ENCODE data around the gene ACBD6.
"Not testable (repeated sequence)": the region's sequence is repeated elsewhere in the genome, so short reads cannot be mapped to it uniquely, and the experiment has no call there.

Gene ACBD6, protein sequence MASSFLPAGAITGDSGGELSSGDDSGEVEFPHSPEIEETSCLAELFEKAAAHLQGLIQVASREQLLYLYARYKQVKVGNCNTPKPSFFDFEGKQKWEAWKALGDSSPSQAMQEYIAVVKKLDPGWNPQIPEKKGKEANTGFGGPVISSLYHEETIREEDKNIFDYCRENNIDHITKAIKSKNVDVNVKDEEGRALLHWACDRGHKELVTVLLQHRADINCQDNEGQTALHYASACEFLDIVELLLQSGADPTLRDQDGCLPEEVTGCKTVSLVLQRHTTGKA

DNA sequence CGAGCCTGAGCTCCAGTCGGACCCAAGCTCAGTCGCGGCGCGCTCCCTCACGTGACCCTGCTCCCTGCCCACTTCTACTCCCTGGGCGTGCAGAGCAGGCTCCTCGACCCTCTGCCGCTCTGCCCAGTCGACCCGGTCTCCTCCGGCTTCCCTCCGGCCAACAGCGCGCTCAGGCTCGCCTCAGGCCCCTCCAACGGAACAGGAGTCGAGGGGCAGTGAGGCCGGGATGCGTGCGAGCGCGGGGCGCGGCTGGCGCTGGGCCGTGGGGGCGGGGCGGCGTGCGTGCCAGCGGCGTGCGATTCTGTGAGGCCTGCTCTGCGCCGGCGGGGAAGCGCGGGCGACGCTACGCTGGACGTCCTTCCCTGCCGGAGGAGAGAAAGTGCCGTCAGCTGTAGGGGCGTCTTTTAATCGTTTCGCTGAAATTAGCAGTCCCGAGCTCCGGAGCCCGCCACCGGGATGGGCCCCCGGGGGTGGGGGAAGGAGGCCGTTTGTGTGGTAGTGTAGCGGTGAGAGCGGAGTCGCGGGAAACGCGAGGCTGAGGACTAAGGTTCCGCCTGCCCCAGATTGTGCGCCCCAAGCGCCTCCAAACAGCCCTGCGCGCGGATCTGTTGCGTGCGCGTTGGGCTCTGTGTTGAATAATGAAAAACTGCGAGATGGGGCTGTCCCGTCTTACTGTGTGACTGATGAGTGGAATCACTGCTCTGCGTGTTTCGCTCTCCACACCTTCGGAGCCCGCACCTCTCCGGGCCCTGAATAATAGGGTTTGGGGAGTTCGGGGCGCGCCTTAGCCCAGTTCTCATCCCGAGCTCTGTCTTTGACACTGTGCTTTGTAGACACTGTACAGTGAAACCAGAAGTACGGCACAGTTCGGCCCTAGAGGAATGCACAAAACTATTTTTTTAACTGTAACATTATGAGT lies at the start of gene ACBD6:
ACBD6 (minus strand) TSS at position 217 of the 919 bp plus-strand sequence. CDS start 311 bp downstream, outside the sequence.
- peak; percentile 95 for ATAC-seq

DNA sequence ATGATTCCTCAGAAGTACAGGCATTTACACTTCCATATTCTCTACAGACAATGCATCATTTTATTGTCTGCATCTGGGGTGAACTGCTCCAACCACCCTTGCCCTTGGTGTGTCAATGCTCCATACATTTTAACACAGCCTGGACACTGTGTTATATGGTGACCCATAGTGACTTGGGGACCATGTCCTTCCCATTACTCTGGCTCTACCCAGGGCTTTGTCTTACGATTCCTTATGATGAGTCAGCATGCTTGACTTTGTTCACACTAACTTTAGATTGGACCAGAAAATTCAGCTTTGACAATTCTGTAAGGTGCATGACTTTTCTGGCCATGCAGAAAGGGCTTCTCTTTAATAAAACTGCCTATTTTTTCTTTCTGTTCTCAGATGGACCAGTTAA lies 49.6 kb upstream of the ACBD6 start:
- no peak for ATAC-seq

DNA sequence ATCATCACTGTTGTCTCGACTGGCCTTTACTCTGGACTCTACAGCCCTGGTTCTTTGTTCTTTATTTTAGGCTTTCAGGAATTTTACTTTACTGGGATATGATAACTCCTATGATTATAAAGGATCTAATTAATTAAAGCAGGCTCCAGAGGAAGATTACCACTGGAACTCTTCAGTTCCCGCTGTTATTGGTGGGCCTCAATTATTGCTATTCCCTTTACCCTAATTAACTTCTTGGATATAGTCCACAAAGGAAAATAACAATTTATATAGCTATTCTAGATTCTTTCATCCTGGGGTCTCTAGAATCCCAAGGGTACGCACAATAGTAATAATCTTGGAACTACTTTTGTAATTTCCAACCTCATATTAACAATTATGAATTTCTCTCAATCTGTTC lies 47.9 kb upstream of the ACBD6 start:
- ATAC-seq = no peak

DNA sequence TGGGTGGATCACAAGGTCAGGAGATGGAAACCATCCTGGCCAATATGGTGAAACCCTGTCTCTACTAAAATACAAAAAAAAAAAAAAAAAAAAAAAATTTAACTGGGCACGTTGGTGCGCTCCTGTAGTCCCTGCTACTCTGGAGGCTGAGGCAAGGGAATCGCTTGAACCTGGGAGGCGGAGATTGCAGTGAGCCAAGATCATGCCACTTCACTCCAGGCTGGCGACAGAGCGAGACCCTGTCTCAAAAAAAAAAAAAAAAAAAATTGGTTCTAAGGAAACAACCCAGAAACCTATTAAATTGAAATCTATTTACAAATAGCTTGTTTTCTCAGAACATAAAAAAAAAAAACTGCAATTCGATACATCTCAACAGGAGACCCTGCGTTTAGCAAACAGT lies 47.4 kb upstream of the ACBD6 start:
- ATAC-seq = not testable (repeated sequence)

- ATAC-seq = no peak
Observed at GRCh38 chr1:180548686-180549317, 46.4 kb upstream of the ACBD6 start.

DNA sequence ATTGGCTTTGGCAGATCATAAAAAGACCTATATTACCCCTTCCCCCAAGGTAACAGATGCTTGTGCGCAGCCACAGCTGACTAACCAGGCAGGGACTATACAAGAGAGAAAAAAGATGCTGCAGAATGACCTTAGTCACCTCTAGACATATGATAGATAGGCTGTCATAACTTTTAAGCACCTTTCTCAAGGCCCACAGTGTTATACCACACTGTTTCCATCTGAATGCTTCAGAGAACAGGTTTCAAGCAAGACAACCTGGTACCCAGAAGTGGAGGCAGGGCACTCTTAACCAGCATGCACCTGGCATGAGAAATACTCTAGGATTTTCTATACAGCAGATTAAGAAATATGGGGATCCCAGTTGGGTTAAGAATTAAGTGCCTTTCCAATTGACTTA lies 43.6 kb upstream of the ACBD6 start:
- no peak for ATAC-seq

DNA sequence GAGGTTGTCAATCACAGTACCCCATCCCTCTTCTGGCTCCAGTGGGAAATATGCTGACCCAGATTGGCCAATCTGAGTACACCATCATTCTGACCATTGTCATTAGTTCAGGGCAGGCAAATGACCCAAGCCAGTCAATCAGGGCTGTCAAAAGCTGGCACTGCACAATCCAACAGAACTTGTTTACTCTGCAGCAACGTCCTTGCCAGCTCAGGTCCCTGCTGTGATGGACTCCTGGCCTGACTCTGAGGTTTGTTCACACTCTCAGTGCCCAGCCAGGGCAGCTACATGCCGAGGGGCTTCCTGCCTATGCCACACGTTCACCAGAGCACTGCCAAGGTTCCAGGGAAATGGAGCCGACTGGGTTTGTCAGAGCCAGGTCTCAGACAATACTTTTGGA lies 41.7 kb upstream of the ACBD6 start:
- no peak for ATAC-seq

- ATAC-seq = no peak
Observed at GRCh38 chr1:180542838-180543145, 40.4 kb upstream of the ACBD6 start.

- ATAC-seq = no peak
Observed at GRCh38 chr1:180542113-180542837, 39.9 kb upstream of the ACBD6 start.

GRCh38 chr1:180540697-180541594 lies 38.6 kb upstream of the ACBD6 start:
- ATAC-seq = no peak

- no peak for ATAC-seq
Observed at GRCh38 chr1:180539136-180539535, 36.8 kb upstream of the ACBD6 start.

DNA sequence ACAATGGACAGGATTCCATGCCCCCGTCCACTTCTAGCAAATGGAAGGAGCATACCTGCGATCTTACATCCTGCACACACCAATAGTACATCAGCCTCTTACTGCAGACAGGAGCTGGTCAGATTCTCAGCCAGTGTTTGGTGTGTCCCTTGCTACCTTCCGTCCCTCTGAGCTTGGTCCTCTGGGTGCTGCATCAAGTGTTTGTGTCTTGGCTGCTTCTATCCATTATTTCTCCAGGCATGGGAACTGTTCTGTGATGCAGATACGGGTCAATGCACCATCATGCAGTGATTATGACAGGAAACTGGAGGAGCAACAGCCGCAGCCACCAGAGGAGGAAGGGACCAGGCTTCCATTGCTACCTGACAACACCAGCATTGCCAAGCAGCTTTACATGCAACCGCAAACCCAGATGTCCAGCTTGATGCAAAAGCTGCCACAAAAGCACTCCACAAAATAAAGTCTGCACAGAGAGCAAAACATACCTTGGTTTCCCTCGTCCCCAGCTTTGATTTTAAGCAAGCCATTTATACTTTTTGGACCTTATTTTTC lies 34.5 kb upstream of the ACBD6 start:
- no peak for ATAC-seq

DNA sequence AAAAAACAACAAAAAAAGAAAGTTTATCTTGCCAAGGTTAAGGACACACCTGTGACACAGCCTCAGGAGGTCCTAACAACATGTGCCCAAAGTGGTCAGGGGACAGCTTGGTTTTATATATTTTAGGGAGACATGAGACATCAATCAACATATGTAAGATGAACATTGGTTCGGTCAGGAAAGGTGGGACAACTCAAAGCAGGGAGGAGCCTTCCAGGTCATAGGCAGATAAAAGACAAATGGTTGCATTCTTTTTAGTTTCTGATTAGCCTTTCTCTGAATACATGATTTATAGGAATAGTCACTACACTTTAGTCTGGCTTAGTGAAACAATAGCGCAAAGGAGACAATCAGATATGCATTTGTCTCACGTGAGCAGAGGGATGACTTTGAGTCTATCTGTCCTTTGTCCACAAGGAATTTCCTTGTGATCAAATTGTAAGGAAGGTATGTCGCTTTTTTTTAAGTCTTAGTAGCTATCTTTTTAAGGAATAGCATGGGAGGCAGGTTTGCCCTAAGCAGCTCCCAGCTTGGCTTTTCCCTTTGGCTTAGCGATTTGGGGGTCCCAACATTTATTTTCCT lies 33.1 kb upstream of the ACBD6 start:
- ATAC-seq = no peak

DNA sequence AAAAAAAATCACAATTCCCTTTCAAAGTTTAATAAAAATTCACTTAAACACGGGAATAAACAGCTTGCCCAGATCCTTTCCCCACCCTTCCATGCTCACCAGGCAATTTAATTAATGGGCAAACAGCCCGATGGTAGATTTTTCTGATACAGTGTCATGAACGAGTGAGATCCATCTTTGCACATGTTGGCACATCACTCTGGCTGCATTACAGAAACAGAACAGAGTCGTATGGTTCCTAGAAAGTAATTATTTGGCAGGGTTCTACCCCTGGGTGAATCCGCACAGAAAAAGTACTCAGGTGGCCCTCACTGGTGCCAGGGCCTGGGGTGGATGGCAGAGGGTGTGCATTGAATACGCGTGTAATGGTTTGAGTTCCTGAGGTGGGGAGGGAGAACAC lies 31.8 kb upstream of the ACBD6 start:
- ATAC-seq = no peak

DNA sequence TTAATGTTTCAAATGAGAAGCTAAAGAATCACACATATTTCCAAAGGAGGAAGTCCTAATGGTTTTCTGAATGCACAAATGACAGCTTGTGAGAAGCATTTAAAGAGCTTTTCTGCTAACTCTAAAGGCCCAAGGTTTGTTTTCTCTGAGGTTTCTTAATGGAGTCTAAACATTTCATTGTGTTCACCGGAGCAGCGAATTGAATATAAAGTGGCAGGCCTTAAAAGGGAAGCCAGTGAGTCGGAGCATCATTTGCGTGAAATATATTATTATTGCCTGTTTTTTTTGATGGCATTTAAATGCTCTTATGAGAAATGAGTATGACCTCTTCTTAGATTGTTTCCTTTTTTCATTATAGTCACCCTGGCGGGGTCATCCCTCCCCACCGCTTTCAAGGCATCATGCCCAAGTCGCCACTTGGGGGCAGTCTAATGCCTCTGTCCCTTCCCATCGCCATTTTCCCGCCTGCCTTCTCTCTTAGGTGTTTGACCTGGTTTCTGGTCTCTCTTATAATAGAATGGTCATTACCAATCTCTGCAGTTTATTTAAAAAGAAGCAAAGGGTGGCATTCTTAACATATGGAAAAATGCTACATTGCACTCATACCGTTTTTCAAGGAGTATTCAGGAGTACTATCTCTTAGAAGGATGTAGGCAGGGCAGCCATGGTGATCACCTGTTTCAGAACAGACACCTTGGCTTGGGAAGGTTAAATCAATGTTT lies 31.1 kb upstream of the ACBD6 start:
- ATAC-seq = peak; percentile 38 to 65

- ATAC-seq = no peak
Observed at GRCh38 chr1:180532854-180533253, 30.5 kb upstream of the ACBD6 start.

GRCh38 chr1:180530501-180530900 lies 28.1 kb upstream of the ACBD6 start:
- no peak for ATAC-seq

DNA sequence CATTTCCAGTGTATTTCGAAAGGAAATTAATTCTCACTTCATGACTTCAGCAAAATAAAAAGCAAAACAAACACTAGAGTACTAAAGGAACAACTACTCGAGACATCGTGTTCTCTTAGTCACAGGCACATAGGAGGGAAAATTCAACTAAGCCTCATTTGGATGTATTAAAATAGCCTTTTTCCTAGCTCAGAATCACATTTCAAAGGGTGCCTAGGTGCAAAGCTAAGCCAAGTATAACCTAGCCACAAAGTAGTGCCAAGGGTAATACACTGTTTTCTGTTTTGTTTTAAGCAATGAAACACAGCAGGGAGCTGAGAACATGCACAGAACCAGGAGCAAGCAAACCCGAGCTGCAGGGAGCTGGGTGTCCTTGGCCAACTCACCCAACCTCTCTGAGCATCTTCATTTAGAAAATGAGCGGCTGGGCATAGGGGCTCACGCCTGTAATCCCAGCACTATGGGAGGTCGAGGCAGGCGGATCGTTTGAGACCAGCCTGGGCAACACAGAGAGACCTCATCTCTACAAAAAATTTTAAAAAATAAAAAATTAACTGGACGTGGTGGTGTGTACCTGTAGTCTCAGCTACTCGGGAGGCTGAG lies 26.6 kb upstream of the ACBD6 start:
- no peak for ATAC-seq

DNA sequence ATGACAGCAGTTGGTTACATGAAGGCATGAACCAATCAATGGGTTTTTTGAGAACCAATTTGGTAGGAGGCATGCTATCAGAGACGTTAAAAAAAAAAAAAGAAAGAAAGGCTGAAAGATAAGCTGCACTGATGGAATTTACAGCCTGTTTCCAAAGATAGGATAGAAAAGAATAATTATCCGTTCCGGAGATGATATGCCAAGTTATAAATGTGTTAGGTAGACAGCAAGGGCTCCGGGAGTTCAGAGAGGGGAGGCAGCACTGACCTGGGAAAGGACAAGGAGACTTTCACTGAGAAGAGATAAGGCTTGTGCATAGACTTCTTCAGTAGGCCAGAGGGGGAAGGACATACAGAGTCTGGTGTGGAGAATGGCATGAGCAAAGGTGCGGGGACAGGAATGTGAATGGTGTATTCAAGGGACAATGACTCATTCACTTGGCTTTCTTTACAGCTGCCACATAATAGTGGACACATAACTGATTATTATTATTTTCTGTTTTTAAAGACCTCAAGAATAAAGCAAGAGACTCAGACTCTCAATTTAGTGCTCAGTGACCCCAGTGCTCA lies 24.8 kb upstream of the ACBD6 start:
- no peak for ATAC-seq

DNA sequence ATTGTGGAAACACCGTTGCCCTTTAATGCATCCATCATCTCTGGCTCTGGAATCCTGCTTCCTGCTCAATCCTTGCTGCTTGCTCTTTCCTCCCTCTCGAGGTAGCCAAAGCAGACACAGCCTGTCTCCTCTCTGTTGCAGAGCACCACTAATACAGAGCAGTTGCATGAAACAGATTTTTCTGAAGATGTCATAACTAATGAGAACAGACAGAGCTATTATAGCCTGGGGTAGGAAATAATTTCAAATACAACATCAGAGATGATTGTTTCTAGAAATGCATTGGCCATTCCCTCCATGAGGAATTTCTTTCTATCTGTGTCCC lies 23.3 kb upstream of the ACBD6 start:
- no peak for ATAC-seq
